ENCODE measurements around the gene CSAD.

DNA sequence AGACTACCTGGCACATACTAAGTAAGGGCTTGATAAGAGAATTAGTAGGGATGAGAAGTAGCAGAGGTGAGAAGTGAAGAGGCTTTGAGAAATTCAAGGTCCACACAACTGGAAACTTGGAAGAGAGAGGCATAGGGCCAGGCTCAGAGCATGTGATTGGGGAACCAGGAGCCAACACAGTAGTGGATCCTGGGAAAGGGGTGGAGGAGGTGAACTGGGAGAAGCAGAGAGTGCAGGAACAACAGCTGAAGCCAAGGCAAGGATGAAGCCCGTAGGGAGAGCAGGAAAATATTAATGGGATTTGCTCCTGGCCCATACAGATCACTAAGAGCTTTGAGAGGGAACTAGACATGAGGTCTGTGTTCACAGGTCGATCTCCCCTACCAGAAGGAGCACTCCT, 27.7 kb upstream of the CSAD start:
- TF ChIP-seq, protein P1, sequence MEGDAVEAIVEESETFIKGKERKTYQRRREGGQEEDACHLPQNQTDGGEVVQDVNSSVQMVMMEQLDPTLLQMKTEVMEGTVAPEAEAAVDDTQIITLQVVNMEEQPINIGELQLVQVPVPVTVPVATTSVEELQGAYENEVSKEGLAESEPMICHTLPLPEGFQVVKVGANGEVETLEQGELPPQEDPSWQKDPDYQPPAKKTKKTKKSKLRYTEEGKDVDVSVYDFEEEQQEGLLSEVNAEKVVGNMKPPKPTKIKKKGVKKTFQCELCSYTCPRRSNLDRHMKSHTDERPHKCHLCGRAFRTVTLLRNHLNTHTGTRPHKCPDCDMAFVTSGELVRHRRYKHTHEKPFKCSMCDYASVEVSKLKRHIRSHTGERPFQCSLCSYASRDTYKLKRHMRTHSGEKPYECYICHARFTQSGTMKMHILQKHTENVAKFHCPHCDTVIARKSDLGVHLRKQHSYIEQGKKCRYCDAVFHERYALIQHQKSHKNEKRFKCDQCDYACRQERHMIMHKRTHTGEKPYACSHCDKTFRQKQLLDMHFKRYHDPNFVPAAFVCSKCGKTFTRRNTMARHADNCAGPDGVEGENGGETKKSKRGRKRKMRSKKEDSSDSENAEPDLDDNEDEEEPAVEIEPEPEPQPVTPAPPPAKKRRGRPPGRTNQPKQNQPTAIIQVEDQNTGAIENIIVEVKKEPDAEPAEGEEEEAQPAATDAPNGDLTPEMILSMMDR (IDR thresholded peaks at IDR 0.05): no peak
- no peak for TF ChIP-seq TCF7L2 (IDR thresholded peaks at IDR 0.05; ENCODE audit: low read depth, low read length)
- TF ChIP-seq POLR2AphosphoS5 (IDR thresholded peaks at IDR 0.05; ENCODE audit: low read depth, low read length): no peak
